Stimulated activated CD8-positive, alpha-beta memory T cell treated with anti-CD3 and anti-CD28 coated beads, Interleukin-15, amount 100 ng/mL, for 48 hours (primary cell): ENCODE data around the gene STRBP.
"Not testable (repeated sequence)": the region's sequence is repeated elsewhere in the genome, so short reads cannot be mapped to it uniquely, and the experiment has no call there.

Experiments used
- DNase-seq, 2 donors: peaks; one replicate each; pipeline ENCODE4 v3.0.0-alpha.2; 2020; ENCODE audit warnings: low read depth in 2 of 2

STRBP gene

DNA sequence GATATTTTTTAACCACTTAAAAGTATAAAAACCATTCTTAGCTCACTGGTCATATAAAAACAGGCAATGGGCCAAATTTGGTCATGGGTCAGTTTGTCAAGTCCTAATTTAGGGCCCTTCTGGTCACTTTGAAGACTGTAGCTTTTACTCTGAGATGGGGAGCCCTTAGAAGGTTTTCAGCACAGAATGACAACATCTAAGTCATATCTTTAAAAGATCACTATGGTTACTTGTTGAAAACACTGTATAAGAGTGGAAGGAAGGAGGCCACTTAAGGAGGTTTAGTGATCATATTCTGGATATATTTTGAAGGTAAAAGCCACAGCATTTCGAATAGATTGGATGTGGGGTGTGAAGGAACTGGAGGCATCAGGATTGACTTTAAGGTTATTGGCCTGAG lies 76.7 kb downstream of the STRBP start:
- DNase-seq, result no peak

DNA sequence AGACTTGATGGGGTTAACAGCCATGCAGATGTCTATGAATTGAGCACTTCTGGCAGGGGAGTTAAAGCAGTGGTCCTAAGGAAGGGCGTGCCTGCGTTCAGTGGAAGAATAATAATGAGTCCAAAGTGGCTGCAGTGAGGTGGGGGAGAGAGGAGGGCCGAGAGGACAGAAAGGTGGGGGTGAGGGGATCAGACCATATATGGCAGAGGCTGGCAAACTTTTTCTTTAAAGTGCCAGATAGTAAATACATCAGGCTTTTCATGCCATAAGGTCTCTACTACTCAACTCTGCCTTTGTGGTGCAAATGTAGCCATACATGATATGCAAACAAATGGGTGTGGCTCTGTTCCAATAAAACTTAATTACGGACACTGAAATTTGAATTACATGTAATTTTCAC lies 77.1 kb downstream of the STRBP start:
- no peak for DNase-seq

- DNase-seq, result no peak
These were observed 81.3 kb downstream of the STRBP start for GRCh38 chr9:123187131-123187530.

GRCh38 chr9:123186029-123186428 lies 82.4 kb downstream of the STRBP start:
- not testable (repeated sequence) for DNase-seq

- DNase-seq, result no peak
These were observed 91.4 kb downstream of the STRBP start for GRCh38 chr9:123176949-123177348.

GRCh38 chr9:123175854-123176629 lies 92.3 kb downstream of the STRBP start:
- no peak for DNase-seq

DNA sequence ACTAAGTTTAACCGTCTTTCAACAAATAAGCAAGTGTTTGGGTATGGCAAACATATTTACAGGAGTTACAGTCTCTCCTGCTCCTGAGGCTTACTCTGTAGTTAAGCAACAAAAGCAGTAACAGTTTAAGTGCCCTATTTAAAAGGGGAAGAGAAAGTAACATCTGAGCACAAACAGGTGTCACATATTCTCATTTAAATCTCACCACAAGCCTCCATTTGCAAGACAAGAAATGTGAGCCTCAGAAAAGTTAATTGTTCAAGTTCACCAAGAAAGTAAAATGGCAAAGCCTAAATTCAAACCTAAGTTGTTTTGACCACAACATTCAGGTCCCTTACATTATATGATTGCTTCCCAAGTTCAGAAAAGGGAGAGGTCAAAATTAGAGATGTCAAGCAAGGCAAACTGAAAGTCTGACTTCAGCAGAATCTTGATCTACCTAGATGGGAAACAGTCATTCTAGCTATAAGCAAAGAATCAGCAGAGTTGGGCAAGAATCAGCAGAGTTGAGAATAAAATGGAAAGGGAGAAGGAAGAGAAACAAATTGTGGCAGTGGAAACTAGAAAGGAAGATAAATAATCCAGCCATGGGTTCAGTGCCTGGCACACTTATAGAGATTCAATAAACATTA lies 93.4 kb downstream of the STRBP start:
- DNase-seq, result no peak

DNA sequence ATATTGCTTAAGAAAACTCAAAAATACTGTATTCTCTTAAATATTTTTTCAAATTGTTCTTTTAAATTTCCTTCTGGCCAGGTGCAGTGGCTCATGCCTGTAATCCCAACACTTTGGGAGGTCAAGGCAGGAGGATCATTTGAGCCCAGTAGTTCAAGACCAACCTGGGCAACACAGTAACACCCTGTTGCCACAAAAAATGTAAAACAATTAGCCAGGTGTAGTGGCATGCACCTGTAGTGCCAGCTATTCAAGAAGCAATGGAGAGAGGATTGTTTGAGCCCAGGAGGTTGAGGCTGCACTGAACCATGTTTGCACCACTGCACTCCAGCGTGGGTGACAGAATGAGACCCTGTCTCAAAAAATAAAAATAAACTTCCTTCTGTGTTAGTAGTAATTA lies 94.3 kb downstream of the STRBP start:
- DNase-seq, result no peak

DNA sequence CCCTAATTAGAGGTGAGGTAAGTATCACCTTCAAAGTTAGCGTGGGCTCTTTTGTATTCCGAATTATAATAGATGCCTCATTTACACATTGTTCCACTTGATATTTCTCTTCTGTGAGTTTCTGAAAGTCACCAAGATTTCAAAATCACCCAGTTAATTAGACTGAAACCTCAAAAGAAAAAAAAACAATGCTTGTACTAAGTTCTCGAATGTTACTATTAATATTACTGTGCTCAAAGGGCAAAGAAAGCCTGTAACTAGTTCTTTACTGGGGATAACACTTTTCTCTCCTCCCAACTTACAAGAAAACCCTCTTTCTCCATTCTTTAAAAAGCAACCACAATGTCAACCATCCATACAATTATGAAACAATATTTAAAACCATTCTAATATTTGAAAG lies 98.5 kb downstream of the STRBP start:
- no peak for DNase-seq

- DNase-seq, result no peak
These were observed 99.8 kb downstream of the STRBP start for GRCh38 chr9:123168586-123168985.

GRCh38 chr9:123167474-123167873 lies 100.9 kb downstream of the STRBP start:
- DNase-seq, result no peak

DNA sequence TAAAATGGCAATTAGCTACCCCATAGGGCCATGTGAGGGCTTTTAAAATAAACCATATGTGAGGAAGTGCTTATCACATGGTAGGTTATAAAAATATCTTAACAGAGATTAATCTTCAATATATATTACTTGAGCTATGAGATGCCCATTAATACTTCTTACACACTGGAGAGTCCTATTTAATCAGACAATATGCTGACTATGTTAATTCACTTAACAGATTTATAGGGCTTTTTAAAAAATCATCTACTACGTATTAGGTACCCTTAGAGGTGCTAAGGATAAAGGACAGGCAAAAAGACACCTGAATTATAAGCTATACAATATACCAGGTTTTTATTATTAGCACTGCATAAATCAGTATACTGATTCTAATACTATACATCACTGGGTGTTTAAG lies 102.6 kb downstream of the STRBP start:
- DNase-seq, result no peak

DNA sequence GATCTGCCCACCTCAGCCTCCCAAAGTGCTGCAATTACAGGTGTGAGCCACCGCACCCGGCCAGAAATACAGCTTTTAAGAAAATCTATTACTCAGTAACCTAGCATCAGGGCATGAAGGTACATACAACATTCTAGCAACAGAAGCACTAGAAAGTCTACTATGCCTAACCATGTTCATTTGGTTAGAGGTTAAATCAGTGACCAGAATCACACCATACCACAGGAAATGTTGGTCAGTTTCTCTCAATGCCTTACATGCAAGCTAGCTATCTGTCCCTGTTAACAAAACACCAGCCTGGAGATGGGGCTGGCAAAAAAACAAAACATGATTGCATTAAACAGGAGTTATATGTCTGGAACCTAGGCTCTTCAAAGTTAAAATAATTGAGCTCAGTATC lies 104.1 kb downstream of the STRBP start:
- no peak for DNase-seq

GRCh38 chr9:123162791-123163345 lies 105.5 kb downstream of the STRBP start:
- DNase-seq, result no peak

- DNase-seq, result no peak
These were observed 106.0 kb downstream of the STRBP start for GRCh38 chr9:123162360-123162759.

GRCh38 chr9:123157221-123157620 lies 111.2 kb downstream of the STRBP start:
- DNase-seq, result no peak

DNA sequence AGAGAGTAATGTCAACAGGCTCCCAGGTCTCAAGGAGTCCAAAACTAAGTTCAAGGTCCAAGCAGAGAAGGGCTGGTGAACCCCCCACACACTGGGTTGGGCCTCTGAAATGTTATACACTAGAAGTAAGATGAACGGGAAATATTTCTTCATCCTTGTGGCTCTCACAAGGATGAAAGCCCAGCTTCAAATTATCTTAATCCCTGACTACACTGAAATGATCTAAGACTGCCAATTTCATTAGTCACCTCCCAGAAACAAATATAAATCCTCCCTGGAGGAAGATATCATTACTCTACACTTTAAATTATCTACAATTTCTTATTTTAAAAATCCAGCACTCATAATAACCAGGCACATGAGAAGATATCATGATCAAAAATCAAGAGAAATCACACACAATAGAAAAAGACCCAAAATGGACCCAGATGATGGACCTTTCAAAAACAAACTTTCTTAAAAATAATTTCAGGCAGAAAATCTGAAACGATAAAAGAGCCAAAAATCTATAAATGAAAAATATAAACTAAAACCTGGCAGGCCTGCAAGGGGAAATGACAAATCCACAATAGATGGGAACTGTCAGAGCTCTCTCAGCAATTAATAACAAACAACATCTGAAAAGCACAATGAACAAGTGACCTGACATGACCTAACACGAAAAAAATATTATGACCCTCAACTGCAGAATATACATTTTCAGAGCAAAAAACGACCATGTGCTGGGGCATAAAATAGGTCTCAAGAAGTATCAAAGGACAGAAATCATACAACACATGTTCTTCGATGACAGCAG lies 117.5 kb downstream of the STRBP start:
- no peak for DNase-seq

- DNase-seq, result no peak
These were observed 119.3 kb downstream of the STRBP start for GRCh38 chr9:123149067-123149466.

GRCh38 chr9:123138163-123138562 lies 130.2 kb downstream of the STRBP start:
- no peak for DNase-seq

- no peak for DNase-seq
These were observed 133.0 kb downstream of the STRBP start for GRCh38 chr9:123135430-123135829.

DNA sequence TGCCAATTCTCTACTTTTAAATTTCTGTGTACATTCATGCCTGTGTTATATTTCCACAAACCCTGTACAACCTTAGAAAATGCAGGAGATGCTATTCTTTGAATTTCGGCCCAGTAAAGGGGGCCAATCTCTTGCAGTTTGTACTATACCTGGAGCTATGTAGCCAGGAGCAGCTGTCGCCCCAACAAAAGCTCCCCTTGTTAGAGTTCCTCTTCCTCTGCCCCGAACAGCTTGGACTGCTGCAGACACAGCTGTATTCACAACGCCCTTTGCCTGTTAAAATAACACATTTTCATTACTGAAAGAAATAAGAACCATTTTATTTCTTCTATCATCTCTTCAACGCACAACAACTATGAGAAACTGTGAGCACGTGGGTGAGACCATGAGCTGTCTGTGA lies 135.7 kb downstream of the STRBP start:
- DNase-seq, result no peak

- DNase-seq, result no peak
These were observed 136.4 kb downstream of the STRBP start for GRCh38 chr9:123131993-123132392.
